CD14-positive monocyte (primary cell): ENCODE measurements around the gene NKAIN4. TPM values are rescaled to one million over a fixed set of nuclear protein-coding genes. Genes with fewer than 3 reads are reported as not detected.

Experiments used
- DNase-seq, 3 donors: peaks; one replicate each; pipeline ENCODE4 v3.0.0-alpha.2; 2011 to 2022
- H2AFZ ChIP-seq: 2 replicates; pipeline ENCODE4 v1.6.0; 2012; ENCODE audit warnings: mild to moderate bottlenecking, low read depth, low read length, inconsistent platforms; ENCODE audit not compliant: insufficient read depth, poor library complexity, severe bottlenecking
- H3K27ac ChIP-seq, 2 donors: 1 replicate in 1 of 2; 2 replicates in 1 of 2; pipeline ENCODE4 v1.5.1; 2012 to 2013; ENCODE audit warnings: low read length in 2 of 2, control low read depth in 1 of 2, inconsistent platforms in 1 of 2, low read depth in 1 of 2, mild to moderate bottlenecking in 1 of 2
- H3K27me3 ChIP-seq, 2 donors: one replicate each; pipeline versions ENCODE4 v1.6.0 to v1.6.1; 2011 to 2013; ENCODE audit warnings: low read length in 2 of 2; ENCODE audit not compliant: control insufficient read depth in 2 of 2, insufficient read depth in 2 of 2
- H3K36me3 ChIP-seq, 2 donors: replicated peaks in 1 of 2; 1 replicate in 1 of 2; 2 replicates in 1 of 2; pipeline versions ENCODE4 v1.5.1 to v1.6.1; 2012 to 2013; ENCODE audit warnings: low read length in 2 of 2, control low read depth in 1 of 2, inconsistent platforms in 1 of 2, mild to moderate bottlenecking in 1 of 2; ENCODE audit not compliant: insufficient read depth in 2 of 2, control insufficient read depth in 1 of 2
- H3K4me1 ChIP-seq, 2 donors: 1 replicate in 1 of 2; 2 replicates in 1 of 2; pipeline versions ENCODE4 v1.5.1 to v1.6.1; 2012 to 2013; ENCODE audit warnings: low read length in 2 of 2, control low read depth in 1 of 2, inconsistent platforms in 1 of 2, mild to moderate bottlenecking in 1 of 2, moderate library complexity in 1 of 2; ENCODE audit not compliant: insufficient read depth in 2 of 2, control insufficient read depth in 1 of 2
- H3K4me2 ChIP-seq: replicated peaks from 2 replicates; pipeline ENCODE3; 2012; ENCODE audit warnings: low read length, moderate library complexity, mild to moderate bottlenecking; ENCODE audit not compliant: poor library complexity, severe bottlenecking; ENCODE audit errors: extremely low read depth
- H3K4me3 ChIP-seq, 3 experiments: fragments of 200-600 bp in 1 of 3; sonication (generic) in 1 of 3; replicated peaks in 1 of 3; 1 replicate in 2 of 3; 2 replicates in 1 of 3; pipeline ENCODE4 v1.5.1; 2011 to 2013; ENCODE audit warnings: low read length in 3 of 3, mild to moderate bottlenecking in 3 of 3, control low read depth in 2 of 3, low read depth in 2 of 3, inconsistent platforms in 1 of 3, moderate library complexity in 1 of 3
- H3K79me2 ChIP-seq: 2 replicates; pipeline ENCODE4 v1.6.0; 2012; ENCODE audit warnings: mild to moderate bottlenecking, control low read depth, inconsistent platforms, low read length, moderate library complexity; ENCODE audit not compliant: insufficient read depth
- H3K9ac ChIP-seq: 2 replicates; pipeline ENCODE4 v1.6.0; 2017; ENCODE audit warnings: low read length, mild to moderate bottlenecking; ENCODE audit not compliant: insufficient read depth, poor library complexity, severe bottlenecking
- H3K9me3 ChIP-seq, 2 donors: replicated peaks in 1 of 2; 1 replicate in 1 of 2; 2 replicates in 1 of 2; pipeline versions ENCODE4 v1.5.1 to v1.6.1; 2012 to 2013; ENCODE audit warnings: low read length in 2 of 2, control low read depth in 1 of 2; ENCODE audit not compliant: control insufficient read depth in 1 of 2, insufficient read depth in 1 of 2
- H4K20me1 ChIP-seq: 2 replicates; pipeline ENCODE4 v1.6.0; 2012; ENCODE audit warnings: mild to moderate bottlenecking, low read length, control low read depth, moderate library complexity; ENCODE audit not compliant: insufficient read depth
- H3K27ac Mint-ChIP-seq, 7 donors: one replicate each; pipeline ENCODE4 v1.8.0; 2020; ENCODE audit warnings: mild to moderate bottlenecking in 7 of 7, mixed read lengths in 7 of 7, moderate library complexity in 6 of 7, inconsistent platforms in 2 of 7
- H3K27me3 Mint-ChIP-seq, 3 donors: one replicate each; pipeline ENCODE4 v1.8.0; 2021 to 2022; ENCODE audit warnings: low read depth in 3 of 3, mild to moderate bottlenecking in 3 of 3, mixed read lengths in 3 of 3, moderate library complexity in 3 of 3, inconsistent platforms in 1 of 3
- H3K36me3 Mint-ChIP-seq, 2 donors: one replicate each; pipeline ENCODE4 v1.8.0; 2020; ENCODE audit warnings: mixed read lengths in 2 of 2, inconsistent platforms in 1 of 2, mild to moderate bottlenecking in 1 of 2
- H3K4me1 Mint-ChIP-seq: one replicate; pipeline ENCODE4 v1.8.0; 2020; ENCODE audit warnings: mild to moderate bottlenecking, mixed read lengths
- H3K4me3 Mint-ChIP-seq, 2 donors: one replicate each; pipeline ENCODE4 v1.8.0; 2020; ENCODE audit warnings: mild to moderate bottlenecking in 2 of 2, mixed read lengths in 2 of 2, moderate library complexity in 1 of 2
- H3K9me3 Mint-ChIP-seq, 7 donors: one replicate each; pipeline ENCODE4 v1.8.0; 2020 to 2022; ENCODE audit warnings: mixed read lengths in 7 of 7, mild to moderate bottlenecking in 6 of 7, moderate library complexity in 6 of 7, inconsistent platforms in 2 of 7
- CTCF ChIP-seq: fragments of 200-600 bp; IDR thresholded peaks from one replicate; pipeline ENCODE4 v1.8.0; 2022; ENCODE audit warnings: antibody characterized with exemption, mild to moderate bottlenecking
- WGBS: methylation state at CpG from one replicate; pipeline ENCODE4 v1.1.5; 2013; ENCODE audit warnings: missing lambda C conversion rate; ENCODE audit not compliant: insufficient coverage; 5-methylcytosine and 5-hydroxymethylcytosine counted together
- intact Hi-C, 2 donors: fragments of 100-400 bp; cut with micrococcal nuclease; formaldehyde crosslinking; loops; one replicate each; pipeline versions ENCODE4 v1.15.0 to v1.15.1; 2023
- polyA plus RNA-seq, 3 donors: library from polyadenylated mRNA; depleted of rRNA in 1 of 3; unstranded in 2 of 3; stranded (reverse) in 1 of 3; fragments of 300-500 nt in 2 of 3; fragments of >200 nt in 1 of 3; fragmentation: Illumina TruSeq in 2 of 3; gene quantifications; 1 replicate in 2 of 3; 2 replicates in 1 of 3; pipeline ENCODE4 v1.2.3, GENCODE V29; 2012 to 2021

The NKAIN4 gene
- polyA plus RNA-seq, 3 donors = not detected

DNA sequence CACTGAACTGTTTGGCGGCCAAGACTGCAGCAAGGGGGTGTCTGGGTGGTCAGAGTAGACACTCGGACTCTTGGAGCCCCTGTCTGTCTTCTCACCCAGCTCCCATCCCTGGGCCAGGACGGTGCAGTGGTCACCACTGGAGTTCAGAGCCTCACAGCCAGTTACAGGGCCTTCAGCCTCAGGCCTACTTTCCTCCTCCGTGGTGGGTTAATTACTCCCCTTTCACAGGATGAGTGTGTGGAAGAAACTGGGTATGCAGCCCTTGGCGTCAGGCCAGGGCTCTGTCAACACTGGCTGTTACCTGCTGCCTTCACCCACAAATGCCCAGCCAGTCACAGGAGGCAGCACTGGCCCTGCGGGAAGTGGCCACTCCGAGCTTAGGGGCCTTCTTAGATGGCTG is 36.6 kb downstream of the NKAIN4 start:
- Histone ChIP-seq H3K4me1 (peaks cover 15 to 19% of the 10 kb centered on the region in 2 donors), H3K4me2 (no peak overlapping the region), H3K79me2 (peaks cover 30% of the 10 kb centered on the region), H3K4me3 (no peak overlapping the region), H2AFZ (no peak overlapping the region), H3K27me3 (peaks cover 0 to 5% of the 10 kb centered on the region in 2 donors), H3K9ac (no peak overlapping the region), H4K20me1 (peaks cover 26% of the 10 kb centered on the region), H3K27ac (no peak overlapping the region), H3K36me3 (peaks cover 8 to 20% of the 10 kb centered on the region in 2 donors), H3K9me3 (no peaks in the 10 kb centered on the region)
- peaks cover 20% of the 10 kb centered on the region for H3K4me1 Mint-ChIP-seq
- DNase-seq = no peak
- H3K4me3 Mint-ChIP-seq = no peak overlapping the region
- intact Hi-C loops = loop anchor here (2.0 to 10.0 kb wide), 2 partner anchors 283 to 289 kb away; partner anchors contain the start of gene GID8 (in 1 of the 2)
- peaks cover 18% of the 10 kb centered on the region in 2 donors for H3K36me3 Mint-ChIP-seq
- no peak for TF ChIP-seq CTCF
- H3K27me3 Mint-ChIP-seq = peaks cover 7 to 16% (median 11%) of the 10 kb centered on the region in 3 donors
- no peak overlapping the region for H3K27ac Mint-ChIP-seq
- no peaks in the 10 kb centered on the region for H3K9me3 Mint-ChIP-seq
- WGBS = 96% methylated on average over 5 of the region's 7 CpGs

- Histone ChIP-seq H3K9ac (peak overlapping the region; percentile 90), H4K20me1 (peaks cover 33% of the 10 kb centered on the region), H2AFZ (peak overlapping the region; percentile 99), H3K4me1 (peaks cover 15 to 19% of the 10 kb centered on the region in 2 donors), H3K27ac (no peak overlapping the region), H3K79me2 (peaks cover 38% of the 10 kb centered on the region), H3K36me3 (peaks cover 16 to 27% of the 10 kb centered on the region in 2 donors), H3K4me2 (peak overlapping the region; percentile 92), H3K27me3 (peaks cover 0 to 3% of the 10 kb centered on the region in 2 donors), H3K9me3 (no peaks in the 10 kb centered on the region), H3K4me3 (peak overlapping the region in 2 of 3 experiments; percentile 51 to 88)
- H3K27me3 Mint-ChIP-seq = peaks cover 5 to 12% (median 7%) of the 10 kb centered on the region in 3 donors
- WGBS = 95% methylated on average over 11 of the region's 13 CpGs
- peak overlapping the region; percentile 30 to 87 (median 82) for H3K27ac Mint-ChIP-seq
- intact Hi-C loops = loop anchor here (2.0 to 10.0 kb wide), 2 partner anchors 282 to 288 kb away; partner anchors contain the start of gene GID8 (in 1 of the 2)
- no peaks in the 10 kb centered on the region for H3K9me3 Mint-ChIP-seq
- no peak for DNase-seq
- peaks cover 25% of the 10 kb centered on the region in 2 donors for H3K36me3 Mint-ChIP-seq
- H3K4me3 Mint-ChIP-seq = peak overlapping the region; percentile 81 to 92
- TF ChIP-seq CTCF = no peak
- H3K4me1 Mint-ChIP-seq = peaks cover 23% of the 10 kb centered on the region
These were observed 37.3 kb downstream of the NKAIN4 start for GRCh38 chr20:63216849-63217471.
